ENCODE data around the gene MUC21. TPM values are rescaled to one million over a fixed set of nuclear protein-coding genes. Genes with fewer than 3 reads are reported as not detected.

Gene MUC21
- total and polyA plus RNA-seq, 2 donors from 2014 or later, result not detected

GRCh38 chr6:30954631-30955366 is 28.7 kb upstream of the MUC21 start:
- no peaks in the 10 kb centered on the region for H3K9me3 ChIP-seq (ENCODE audit: control insufficient read depth in 2 of 3, insufficient read depth in 1 of 3, low read length in 3 of 3)
- no peaks in the 10 kb centered on the region for H3K27me3 ChIP-seq (ENCODE audit: control insufficient read depth, insufficient read depth, low read length)
- FAIRE-seq, result no peak
- H3K36me3 ChIP-seq (ENCODE audit: control insufficient read depth in 2 of 3, insufficient read depth in 3 of 3, low read length in 3 of 3), result no peaks in the 10 kb centered on the region
- H3K9ac ChIP-seq (ENCODE audit: low read length in 3 of 3), result peak overlapping the region in 1 of 3 donors; percentile 10
- no peaks in the 10 kb centered on the region for H3K4me1 ChIP-seq (ENCODE audit: control insufficient read depth in 2 of 3, insufficient read depth in 2 of 3, low read depth in 1 of 3, low read length in 3 of 3)
- no peak overlapping the region for H3K27ac ChIP-seq (ENCODE audit: low read depth in 2 of 2, low read length in 2 of 2)
- peak overlapping the region in 1 of 3 donors; percentile 53 for H3K4me3 ChIP-seq (ENCODE audit: low read length in 3 of 3)
- no peak for DNase-seq
- intact Hi-C loops (cut with DNase I), result no loop called here
- TF ChIP-seq CTCF (IDR thresholded peaks at IDR 0.05; ENCODE audit: borderline replicate concordance, extremely low read depth, insufficient read depth), result no peak

GRCh38 chr6:30955367-30956042 is 28.0 kb upstream of the MUC21 start:
- H3K4me1 ChIP-seq (ENCODE audit: control insufficient read depth in 2 of 3, insufficient read depth in 2 of 3, low read depth in 1 of 3, low read length in 3 of 3), result no peaks in the 10 kb centered on the region
- intact Hi-C loops (cut with DNase I), result no loop called here
- no peaks in the 10 kb centered on the region for H3K9me3 ChIP-seq (ENCODE audit: control insufficient read depth in 2 of 3, insufficient read depth in 1 of 3, low read length in 3 of 3)
- H3K9ac ChIP-seq (ENCODE audit: low read length in 3 of 3), result peak overlapping the region; percentile 9 to 29 (median 10)
- no peak for TF ChIP-seq CTCF (IDR thresholded peaks at IDR 0.05; ENCODE audit: borderline replicate concordance, extremely low read depth, insufficient read depth)
- FAIRE-seq (no peak), DNase-seq (peak; percentile 81 to 91 (median 82))
- H3K36me3 ChIP-seq (ENCODE audit: control insufficient read depth in 2 of 3, insufficient read depth in 3 of 3, low read length in 3 of 3), result no peaks in the 10 kb centered on the region
- H3K27me3 ChIP-seq (ENCODE audit: control insufficient read depth, insufficient read depth, low read length), result no peaks in the 10 kb centered on the region
- H3K4me3 ChIP-seq (ENCODE audit: low read length in 3 of 3), result peak overlapping the region; percentile 40 to 53 (median 44)
- no peak overlapping the region for H3K27ac ChIP-seq (ENCODE audit: low read depth in 2 of 2, low read length in 2 of 2)

GRCh38 chr6:30957716-30958115 is 25.8 kb upstream of the MUC21 start:
- FAIRE-seq, result no peak
- intact Hi-C loops (cut with DNase I), result no loop called here

More at GRCh38 chr6:30957716-30958115, 25.8 kb upstream of the MUC21 start:
- no peak for DNase-seq
- Histone ChIP-seq H3K36me3 (ENCODE audit: control insufficient read depth in 2 of 3, insufficient read depth in 3 of 3, low read length in 3 of 3) (no peaks in the 10 kb centered on the region), H3K27me3 (ENCODE audit: control insufficient read depth, insufficient read depth, low read length) (no peaks in the 10 kb centered on the region), H3K4me3 (ENCODE audit: low read length in 3 of 3) (no peak overlapping the region), H3K9ac (ENCODE audit: low read length in 3 of 3) (no peak overlapping the region), H3K4me1 (ENCODE audit: control insufficient read depth in 2 of 3, insufficient read depth in 2 of 3, low read depth in 1 of 3, low read length in 3 of 3) (no peaks in the 10 kb centered on the region), H3K9me3 (ENCODE audit: control insufficient read depth in 2 of 3, insufficient read depth in 1 of 3, low read length in 3 of 3) (no peaks in the 10 kb centered on the region), H3K27ac (ENCODE audit: low read depth in 2 of 2, low read length in 2 of 2) (no peak overlapping the region)
- no peak for TF ChIP-seq CTCF (IDR thresholded peaks at IDR 0.05; ENCODE audit: borderline replicate concordance, extremely low read depth, insufficient read depth)

Data from kidney (tissue), 14 donors.